Testis (tissue), 2 donors: ENCODE measurements around the gene ISCU.

Source experiments
- CTCF ChIP-seq, 3 experiments: fragments of 450-650 bp in 2 of 3; fragments of 200-600 bp in 1 of 3; sonication (generic) in 1 of 3; IDR thresholded peaks; one replicate each; pipeline ENCODE4 v1.5.1; 2016 to 2019; ENCODE audit warnings: antibody characterized with exemption in 3 of 3, mild to moderate bottlenecking in 2 of 3, moderate library complexity in 1 of 3
- POLR2A ChIP-seq: fragments of 450-650 bp; IDR thresholded peaks from one replicate; pipeline ENCODE4 v1.6.1; 2017; ENCODE audit warnings: antibody characterized with exemption, mild to moderate bottlenecking, moderate library complexity

- TF ChIP-seq CTCF (IDR thresholded peaks at IDR 0.05) (no peak), POLR2A (no peak)
Measured at GRCh38 chr12:108606492-108606891, 44.1 kb downstream of the ISCU start.
